Myocyte (in vitro differentiated cells): ENCODE measurements around the gene LEMD1. TPM values are rescaled to one million over a fixed set of nuclear protein-coding genes. Genes with fewer than 3 reads are reported as not detected.

Source experiments
- DNase-seq: peaks from one replicate; pipeline ENCODE4 v3.0.0-alpha.2; 2012; ENCODE audit warnings: low read depth
- total RNA-seq: library from RNA; depleted of rRNA; stranded (reverse); fragments of >200 nt; gene quantifications from 2 replicates; pipeline ENCODE4 v1.2.3, GENCODE V29; 2014

The LEMD1 gene
- total RNA-seq, 1 donor from 2014 or later, result not detected

- DNase-seq, result no peak
These were observed 65.3 kb downstream of the LEMD1 start, which contains the start of gene KLHDC8A for GRCh38 chr1:205356440-205357139. Gene KLHDC8A, minus strand, starts transcription at chr1:205356922. Its CDS starts 13,318 bp downstream, at chr1:205343604.

DNA sequence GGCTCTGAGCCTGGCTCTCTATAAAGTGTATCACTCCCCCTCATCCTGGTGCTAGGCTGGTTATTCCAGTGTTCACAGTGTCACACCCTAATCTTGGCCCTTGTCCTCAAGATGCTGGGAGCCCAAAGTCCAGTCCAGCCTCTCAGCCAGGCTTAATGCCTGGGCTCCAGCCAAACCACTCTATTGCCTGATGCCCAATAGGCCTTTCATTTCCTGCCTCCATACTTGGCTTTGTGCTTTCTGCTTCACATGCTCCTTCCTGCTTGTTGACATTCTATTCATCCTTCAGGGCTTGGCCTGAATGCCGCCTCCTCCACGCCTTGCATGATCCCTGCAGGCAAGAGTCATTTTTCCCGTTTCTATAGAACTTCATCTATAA is 66.8 kb downstream of the LEMD1 start:
- DNase-seq, result peak; percentile 27

DNA sequence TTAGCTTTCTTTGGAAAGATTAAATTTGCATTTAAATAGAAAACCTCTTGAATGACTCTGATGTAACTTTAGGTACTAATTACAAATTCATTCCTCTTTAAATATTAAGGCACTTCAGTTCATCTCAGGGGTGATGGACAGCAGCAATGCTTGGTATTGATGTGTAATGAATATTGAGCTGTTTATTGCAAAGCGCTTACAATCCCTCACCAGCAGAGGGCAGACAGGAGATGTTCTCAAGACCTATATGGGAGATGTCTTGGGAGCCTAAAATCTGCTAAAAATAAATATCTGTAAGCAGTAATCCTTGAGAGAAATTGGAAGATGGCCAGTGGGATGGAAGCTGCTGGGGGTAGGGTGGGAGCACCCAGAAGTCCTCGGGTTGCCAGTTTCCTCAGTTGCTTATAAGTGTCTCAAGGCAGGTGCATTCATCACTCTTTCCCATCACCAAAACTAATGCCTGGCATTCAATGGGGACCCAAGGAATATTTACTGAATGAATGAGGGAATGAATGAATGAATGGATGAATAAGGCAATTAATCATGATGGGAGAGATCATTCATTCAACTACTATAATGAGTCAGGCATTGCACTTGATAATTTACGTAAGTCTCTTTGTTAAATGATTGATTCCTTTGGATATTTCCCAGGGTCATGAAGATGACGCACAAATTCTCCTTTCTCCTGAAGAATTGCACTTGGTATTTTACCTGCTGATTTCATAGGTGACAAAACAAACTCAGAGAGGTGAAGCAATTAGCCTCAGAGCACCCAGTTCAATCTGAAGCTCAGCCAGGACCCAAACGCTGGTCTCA is 67.4 kb downstream of the LEMD1 start:
- DNase-seq, result peak; percentile 68

GRCh38 chr1:205353612-205354011 is 68.2 kb downstream of the LEMD1 start:
- DNase-seq, result no peak

- no peak for DNase-seq
These were observed 68.7 kb downstream of the LEMD1 start for GRCh38 chr1:205353191-205353590.

DNA sequence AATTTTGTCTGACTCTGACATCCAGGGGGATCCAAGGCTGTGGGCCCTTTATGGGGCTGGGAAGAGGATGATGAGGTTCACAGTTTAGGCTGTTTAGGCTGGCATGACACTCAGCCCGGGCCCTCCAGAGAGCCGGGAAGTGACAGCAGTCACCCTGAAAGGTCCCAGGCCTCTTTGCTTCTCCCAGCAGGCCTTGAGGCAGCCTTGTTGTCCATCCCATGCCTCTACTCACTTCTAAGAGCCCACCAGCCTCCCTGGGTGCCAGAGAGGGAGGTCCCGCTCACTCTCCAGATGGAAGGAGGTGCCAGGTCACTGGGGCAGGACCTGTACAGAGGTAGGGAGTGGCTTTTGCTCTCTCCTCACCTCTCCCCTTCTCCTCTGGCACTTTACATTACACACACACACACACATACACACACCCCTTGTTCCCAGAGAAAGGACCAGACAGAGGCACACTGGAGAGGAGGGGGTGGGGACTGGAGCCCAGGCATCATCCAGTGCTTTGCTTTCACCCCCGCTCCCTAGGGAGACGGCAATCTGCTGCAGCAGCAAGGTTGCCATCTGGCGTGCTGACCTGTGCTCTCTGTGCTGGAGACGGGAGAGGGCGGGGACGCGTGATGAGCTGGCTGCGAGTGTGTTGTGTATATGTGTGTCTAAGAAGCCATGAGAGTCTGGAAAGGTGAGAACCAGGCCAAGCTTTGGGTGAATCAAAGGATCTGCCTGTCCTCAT is 69.7 kb downstream of the LEMD1 start:
- no peak for DNase-seq

DNA sequence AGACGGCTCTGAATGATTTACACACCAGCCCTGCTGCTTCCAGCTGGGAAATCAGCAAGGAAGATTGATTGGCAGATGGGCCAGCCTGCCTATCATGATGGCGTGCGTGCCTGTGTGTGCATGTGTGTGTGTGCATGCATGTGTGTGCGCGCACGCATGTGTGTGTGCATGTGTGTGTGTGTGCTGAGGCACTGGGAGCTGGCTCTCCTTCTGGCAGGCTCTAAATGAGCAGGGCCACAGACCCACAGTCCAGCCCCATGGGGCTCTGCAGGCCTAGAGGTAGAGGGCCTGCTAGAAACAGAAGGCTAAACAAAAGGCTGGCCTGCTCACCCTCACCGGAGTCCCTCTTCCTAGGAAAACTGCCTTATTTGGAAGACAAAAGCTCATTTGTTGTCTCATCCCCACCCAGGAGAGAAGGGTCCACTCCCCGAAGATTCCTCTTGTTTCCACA is 71.1 kb downstream of the LEMD1 start:
- no peak for DNase-seq

GRCh38 chr1:205350124-205350523 is 71.7 kb downstream of the LEMD1 start:
- no peak for DNase-seq

DNA sequence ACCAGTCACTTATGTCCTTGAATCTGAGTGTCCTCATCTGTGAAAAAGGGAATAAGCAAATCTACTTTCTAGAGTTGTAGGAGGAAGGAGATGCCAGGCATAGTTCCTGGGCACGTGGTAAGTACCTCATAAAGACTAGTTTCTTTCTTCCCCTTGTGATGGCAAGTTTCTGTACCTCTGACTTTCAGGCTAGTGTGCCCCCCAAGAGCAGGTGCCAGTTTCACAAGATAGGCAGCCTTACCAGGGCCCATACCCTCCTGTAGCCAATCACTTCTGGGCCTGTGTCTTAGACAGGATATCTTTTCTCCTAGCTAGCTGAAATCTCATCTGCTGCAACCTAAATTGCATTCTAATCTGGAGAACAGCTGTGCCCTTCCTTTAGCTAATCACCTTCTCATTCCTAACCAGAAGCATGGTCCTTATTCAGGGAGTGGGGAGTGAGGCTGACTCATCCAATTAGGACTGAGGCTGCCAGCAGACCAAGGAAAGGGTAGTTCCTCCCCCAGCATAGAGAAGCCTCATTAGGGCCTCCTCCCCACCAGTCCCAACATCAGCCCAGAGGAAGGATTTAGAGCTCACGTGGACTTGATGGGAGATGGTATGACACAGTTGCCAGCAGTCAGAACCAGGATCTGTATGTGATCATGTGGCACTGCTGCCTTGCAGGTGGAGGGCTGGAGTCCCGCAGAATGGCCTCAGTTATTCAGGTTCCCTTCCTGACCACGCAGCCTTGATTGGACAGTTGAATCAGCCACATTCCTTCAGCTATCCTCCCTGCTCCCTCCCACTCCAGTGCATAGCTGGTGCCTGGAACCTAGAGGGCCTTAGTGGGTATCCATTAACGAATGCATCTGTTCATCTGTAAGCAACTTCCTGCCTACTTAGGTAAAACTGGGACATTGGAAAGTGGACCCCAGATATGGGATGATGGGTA is 73.0 kb downstream of the LEMD1 start:
- DNase-seq, result no peak

DNA sequence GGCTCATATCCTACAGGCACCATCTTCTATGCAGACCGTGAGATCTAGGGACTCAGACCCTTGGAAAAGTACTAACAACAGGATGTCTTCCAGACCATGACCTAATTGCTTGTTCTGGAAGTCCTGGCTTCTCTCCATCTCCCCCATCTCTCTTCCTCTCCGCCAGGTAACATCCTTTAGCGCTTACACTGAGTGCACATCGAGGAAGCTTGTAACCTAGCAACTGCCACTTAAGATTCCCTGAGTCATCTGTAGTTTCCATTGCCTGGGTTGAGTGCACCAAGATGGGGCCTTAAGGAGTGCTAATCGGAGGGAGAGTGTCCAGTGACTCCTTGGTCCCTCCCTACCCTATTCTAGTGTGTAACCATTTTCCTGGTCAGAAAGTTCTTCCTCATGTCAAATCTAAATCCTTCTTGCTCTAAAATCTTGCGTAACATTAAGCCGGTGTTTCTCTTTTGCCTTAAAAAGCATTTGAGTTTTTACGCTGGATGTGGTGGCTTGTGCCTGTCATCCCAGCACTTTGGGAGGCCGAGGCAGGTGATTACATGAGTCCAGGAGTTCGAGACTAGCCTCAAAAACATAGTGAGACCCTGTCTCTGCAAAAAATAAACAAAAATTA is 74.8 kb downstream of the LEMD1 start:
- DNase-seq, result no peak

DNA sequence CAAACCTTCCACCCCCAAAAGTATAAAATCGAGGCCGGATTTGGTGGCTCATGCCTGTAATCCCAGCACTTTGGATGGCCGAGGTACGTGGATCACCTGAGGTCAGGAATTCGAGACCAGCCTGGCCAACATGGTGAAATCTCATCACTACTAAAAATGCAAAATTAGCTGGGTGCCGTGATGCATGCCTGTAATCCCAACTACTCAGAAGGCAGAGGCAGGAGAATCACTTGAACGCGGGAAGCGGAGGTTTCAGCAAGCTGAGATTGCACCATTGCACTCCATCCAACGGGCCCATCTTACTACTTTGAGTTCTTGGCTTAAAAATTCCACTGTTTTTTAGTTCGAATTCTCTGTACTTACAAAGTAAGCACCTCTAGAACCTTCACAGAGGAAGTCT is 76.1 kb downstream of the LEMD1 start:
- DNase-seq, result no peak

GRCh38 chr1:205344066-205344928 is 77.6 kb downstream of the LEMD1 start:
- DNase-seq, result no peak

DNA sequence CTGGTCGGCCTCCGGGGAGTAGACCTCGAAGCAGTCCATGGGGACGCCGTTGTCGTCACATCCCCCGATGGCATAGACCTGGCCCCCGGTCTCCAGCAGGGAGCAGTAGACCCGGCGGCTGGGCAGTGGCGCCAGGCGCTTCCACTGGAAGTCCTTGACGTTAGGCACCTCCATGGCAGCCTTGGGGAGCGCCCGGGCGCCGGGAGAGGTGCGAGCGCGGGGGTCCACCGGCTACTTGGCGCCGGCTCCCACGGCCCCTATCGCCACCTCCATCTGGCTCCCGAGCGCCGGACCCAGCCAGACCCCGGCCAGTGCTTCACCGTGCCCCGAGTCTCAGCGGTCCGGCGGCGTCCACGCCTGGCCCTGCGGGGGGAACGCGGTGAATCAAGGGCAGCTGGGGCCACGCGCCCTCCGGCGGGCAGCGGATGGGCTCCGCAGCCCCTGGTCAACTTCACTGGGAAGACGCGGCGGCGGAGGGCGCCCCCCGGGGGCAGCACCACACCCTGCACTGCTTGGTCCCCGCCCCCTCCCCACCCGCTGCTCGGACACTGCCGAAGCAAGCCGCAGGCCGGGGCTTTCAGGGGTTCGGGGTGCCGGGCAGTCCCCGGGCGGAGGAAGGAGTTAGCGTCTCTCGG is 78.3 kb downstream of the LEMD1 start:
- DNase-seq, result no peak

DNA sequence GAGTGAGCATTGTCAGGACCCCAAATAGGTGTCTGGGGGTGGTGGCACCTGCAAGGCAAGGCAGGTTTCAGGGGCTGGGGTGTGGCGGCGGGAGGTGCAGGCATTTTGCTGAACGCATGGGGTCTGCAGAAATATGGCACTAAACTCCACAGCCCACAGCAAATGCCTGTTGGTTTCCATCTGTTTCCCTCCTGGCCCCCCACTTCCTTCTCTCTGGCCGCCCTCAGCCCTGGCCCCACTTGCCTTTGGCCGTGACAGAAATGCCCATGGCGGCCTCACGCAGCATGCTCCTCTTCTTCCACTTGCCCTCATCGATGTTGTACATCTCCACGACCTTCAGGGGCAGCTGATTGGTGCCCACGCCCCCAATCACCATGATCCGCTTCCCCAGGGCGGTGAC is 78.9 kb downstream of the LEMD1 start:
- DNase-seq, result no peak

DNA sequence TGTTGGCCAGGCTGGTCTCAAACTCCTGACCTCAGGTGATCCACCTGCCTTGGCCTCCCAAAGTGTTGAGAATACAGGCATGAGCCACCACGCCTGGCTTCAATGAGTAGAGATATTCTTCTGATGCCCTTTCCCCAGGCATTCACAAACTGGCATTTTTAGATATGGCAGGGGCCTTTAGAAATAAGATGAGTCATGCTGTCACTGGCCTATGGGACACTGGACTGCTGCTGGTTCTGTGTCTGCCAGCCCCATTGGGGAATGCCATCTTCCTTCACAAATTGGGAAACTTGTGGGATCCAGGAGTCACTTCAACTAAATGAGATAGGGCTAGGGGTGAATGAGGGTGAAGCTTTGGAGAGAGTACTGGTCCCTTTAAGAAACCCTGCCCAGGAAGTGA is 81.2 kb downstream of the LEMD1 start:
- DNase-seq, result no peak

DNA sequence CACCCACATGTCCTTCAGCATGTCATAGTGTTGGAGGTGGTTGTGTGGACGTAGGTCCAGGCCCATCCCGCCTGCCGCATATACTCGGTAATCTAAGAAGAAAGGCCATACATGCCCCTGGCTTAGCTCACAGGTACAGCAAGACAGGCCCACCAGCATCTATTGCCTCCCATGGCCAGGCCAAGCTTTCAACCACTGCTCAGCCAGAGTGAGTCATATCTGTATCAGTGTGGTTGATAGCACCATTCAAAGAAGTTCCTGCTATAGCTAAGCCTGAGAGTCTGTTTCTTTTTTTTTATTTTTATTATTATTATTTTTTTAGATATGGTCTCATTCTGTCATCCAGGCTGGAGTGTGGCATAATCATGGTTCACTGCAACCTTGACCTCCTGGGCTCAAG is 82.1 kb downstream of the LEMD1 start:
- DNase-seq, result no peak

- DNase-seq, result no peak
These were observed 82.6 kb downstream of the LEMD1 start for GRCh38 chr1:205339197-205339702.

GRCh38 chr1:205338011-205338410 is 83.8 kb downstream of the LEMD1 start:
- DNase-seq, result no peak

GRCh38 chr1:205337481-205337880 is 84.4 kb downstream of the LEMD1 start:
- no peak for DNase-seq
